Fibroblast of upper back skin (primary cell): ENCODE results near the gene ATF7IP.
"Not testable (repeated sequence)": the region's sequence is repeated elsewhere in the genome, so short reads cannot be mapped to it uniquely, and the experiment has no call there.

ENCODE experiments used
- DNase-seq: peaks from one replicate; pipeline ENCODE4 v3.0.0-alpha.2; 2013

ATF7IP gene

GRCh38 chr12:14369311-14369710 is 3.8 kb downstream of the ATF7IP start:
- no peak for DNase-seq

- peak; percentile 59 for DNase-seq
Observed at GRCh38 chr12:14373217-14373616, 7.7 kb downstream of the ATF7IP start.

GRCh38 chr12:14379508-14379907 is 14.0 kb downstream of the ATF7IP start:
- no peak for DNase-seq

GRCh38 chr12:14384783-14385638 is 19.5 kb downstream of the ATF7IP start:
- peak; percentile 92 for DNase-seq

- no peak for DNase-seq
Observed at GRCh38 chr12:14387219-14387871, 21.9 kb downstream of the ATF7IP start.

- DNase-seq = no peak
Observed at GRCh38 chr12:14390449-14390848, 25.0 kb downstream of the ATF7IP start.

- DNase-seq = no peak
Observed at GRCh38 chr12:14390870-14391530, 25.5 kb downstream of the ATF7IP start.

- DNase-seq = peak; percentile 46
Observed at GRCh38 chr12:14393751-14394150, 28.3 kb downstream of the ATF7IP start.

- peak; percentile 84 for DNase-seq
Observed at GRCh38 chr12:14394317-14395073, 29.0 kb downstream of the ATF7IP start.

- DNase-seq = no peak
Observed at GRCh38 chr12:14395074-14395778, 29.7 kb downstream of the ATF7IP start.

GRCh38 chr12:14396071-14396470 is 30.6 kb downstream of the ATF7IP start:
- no peak for DNase-seq

GRCh38 chr12:14399871-14400270 is 34.4 kb downstream of the ATF7IP start:
- DNase-seq = peak; percentile 56

- DNase-seq = no peak
Observed at GRCh38 chr12:14400599-14400998, 35.1 kb downstream of the ATF7IP start.

- not testable (repeated sequence) for DNase-seq
Observed at GRCh38 chr12:14401267-14401666, 35.8 kb downstream of the ATF7IP start.

GRCh38 chr12:14402697-14403096 is 37.2 kb downstream of the ATF7IP start:
- no peak for DNase-seq

- DNase-seq = no peak
Observed at GRCh38 chr12:14403293-14403692, 37.8 kb downstream of the ATF7IP start.

- peak; percentile 90 for DNase-seq
Observed at GRCh38 chr12:14403711-14404196, 38.3 kb downstream of the ATF7IP start.

GRCh38 chr12:14405407-14405806 is 39.9 kb downstream of the ATF7IP start:
- not testable (repeated sequence) for DNase-seq

- DNase-seq = peak; percentile 48
Observed at GRCh38 chr12:14408208-14408607, 42.7 kb downstream of the ATF7IP start.

- no peak for DNase-seq
Observed at GRCh38 chr12:14410177-14410576, 44.7 kb downstream of the ATF7IP start.

GRCh38 chr12:14410841-14411569 is 45.5 kb downstream of the ATF7IP start:
- DNase-seq = peak; percentile 14
